Measurements from ENCODE around the gene TMEM151B. TPM values are rescaled to one million over a fixed set of nuclear protein-coding genes. Genes with fewer than 3 reads are reported as not detected.

Gene TMEM151B
- total RNA-seq, 1 experiment from 2014 or later, result not detected

DNA sequence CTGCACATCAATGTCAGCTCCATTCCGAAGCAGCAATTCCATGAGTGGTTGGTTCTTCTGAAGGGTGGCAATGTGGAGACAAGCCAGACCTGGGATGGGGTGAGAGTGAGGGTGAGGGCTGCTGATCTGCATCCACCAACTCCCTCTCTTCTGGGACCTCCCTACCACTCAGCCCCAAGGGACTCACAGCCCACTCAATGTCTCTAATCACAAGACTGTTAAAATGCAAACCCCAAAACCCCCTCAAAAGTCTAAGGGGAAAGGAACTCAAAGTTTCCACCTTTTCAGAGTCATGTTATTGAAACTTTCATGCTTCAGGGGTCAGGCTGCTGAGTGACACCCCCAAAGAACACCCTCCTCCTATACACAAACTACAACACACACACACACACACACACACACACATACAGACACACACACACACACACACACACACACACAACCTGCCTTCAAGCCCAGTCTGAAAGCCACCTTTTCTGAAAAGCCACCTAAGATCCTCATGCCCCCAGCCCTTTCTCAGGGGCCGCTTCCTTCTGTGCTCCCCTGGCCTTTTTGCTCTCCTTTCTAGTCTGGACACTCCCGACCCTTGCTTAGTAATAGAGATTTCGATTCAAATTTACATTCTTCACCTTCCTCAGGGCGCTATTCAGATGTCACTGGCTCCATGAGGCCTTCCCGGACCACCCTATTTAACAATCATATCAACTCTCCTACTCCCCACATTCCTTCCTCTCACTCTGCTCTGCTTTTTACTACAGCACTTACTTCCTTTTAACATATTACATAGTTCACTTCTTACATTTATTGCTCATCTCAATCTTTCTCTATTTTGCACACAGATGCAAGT lies 9.6 kb upstream of the TMEM151B start:
- ChIA-PET RAD21 (ENCODE audit: low non-redundant PET in 1 of 2, low total read pairs in 2 of 2, uncharacterized antibody in 2 of 2, unreplicated experiment in 2 of 2) (no interaction called here), POLR2A (no interaction called here)
- intact Hi-C loops (cut with micrococcal nuclease), result no loop called here

DNA sequence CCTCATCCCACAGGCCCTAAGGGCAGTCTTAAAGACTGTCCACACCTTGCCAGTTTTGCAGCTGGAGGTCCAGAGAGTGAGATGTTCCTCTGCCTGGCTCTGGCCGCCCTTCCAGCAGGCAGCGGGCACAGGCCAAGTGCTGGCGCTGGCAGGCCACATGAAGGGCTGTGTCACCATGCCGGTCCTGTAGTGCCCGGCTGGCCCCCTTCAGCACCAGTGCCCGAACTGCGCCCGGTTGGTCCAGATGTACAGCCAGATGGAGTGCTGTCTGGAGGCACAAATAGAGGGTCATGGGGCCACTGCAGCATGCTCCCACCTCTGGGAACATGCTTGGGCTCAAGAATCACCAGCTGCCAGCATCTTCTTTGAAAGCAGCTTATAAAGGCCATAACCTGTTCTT lies 8.7 kb upstream of the TMEM151B start:
- Histone ChIP-seq H3K36me3 (ENCODE audit: control insufficient read depth in 1 of 2, insufficient read depth in 2 of 2, low read length in 2 of 2) (peaks cover 4 to 10% of the 10 kb centered on the region in 2 experiments; a peak in 2 of 4 replicates), H3K27me3 (ENCODE audit: insufficient read depth, low read length) (no peaks in the 10 kb centered on the region), H2AFZ (ENCODE audit: low read depth, low read length, poor library complexity, severe bottlenecking) (no peak overlapping the region), H3K9me3 (ENCODE audit: control insufficient read depth in 1 of 2, insufficient read depth in 1 of 2, low read depth in 1 of 2, low read length in 2 of 2) (no peaks in the 10 kb centered on the region), H3K4me1 (ENCODE audit: control insufficient read depth in 1 of 2, insufficient read depth in 2 of 2, low read length in 2 of 2) (peaks cover 7 to 33% of the 10 kb centered on the region in 2 experiments), H3K9me2 (ENCODE audit: insufficient read depth) (no peaks in the 10 kb centered on the region), H4K20me1 (ENCODE audit: insufficient read depth) (no peaks in the 10 kb centered on the region), H3K27ac (ENCODE audit: low read depth, low read length) (no peak overlapping the region), H3K4me2 (ENCODE audit: low read length) (no peak overlapping the region), H3K9ac (ENCODE audit: low read length) (no peak overlapping the region), H3K79me2 (ENCODE audit: insufficient read depth, low read length) (peaks cover 31% of the 10 kb centered on the region), H3K4me3 (replicated peaks in 1 of 2; ENCODE audit: low read depth in 1 of 2, low read length in 2 of 2) (no peak overlapping the region)
- ChIA-PET CTCF (no interaction called here), POLR2A (no interaction called here), RAD21 (ENCODE audit: low non-redundant PET in 1 of 2, low total read pairs in 2 of 2, uncharacterized antibody in 2 of 2, unreplicated experiment in 2 of 2) (no interaction called here)
- TF ChIP-seq CBX3 (IDR thresholded peaks at IDR 0.05; ENCODE audit: low read depth) (no peak), SIN3A (IDR thresholded peaks at IDR 0.05; ENCODE audit: low read depth) (no peak), YY1 (IDR thresholded peaks at IDR 0.05; ENCODE audit: extremely low read depth, insufficient replicate concordance, low read depth, low read length) (no peak), CEBPB (IDR thresholded peaks at IDR 0.05; ENCODE audit: low read depth) (no peak), POLR2AphosphoS5 (IDR thresholded peaks at IDR 0.05; ENCODE audit: low read depth, low read length) (no peak), FOSL1 (IDR thresholded peaks at IDR 0.05; ENCODE audit: low read depth) (no peak)
- TF ChIP-seq, protein P1, sequence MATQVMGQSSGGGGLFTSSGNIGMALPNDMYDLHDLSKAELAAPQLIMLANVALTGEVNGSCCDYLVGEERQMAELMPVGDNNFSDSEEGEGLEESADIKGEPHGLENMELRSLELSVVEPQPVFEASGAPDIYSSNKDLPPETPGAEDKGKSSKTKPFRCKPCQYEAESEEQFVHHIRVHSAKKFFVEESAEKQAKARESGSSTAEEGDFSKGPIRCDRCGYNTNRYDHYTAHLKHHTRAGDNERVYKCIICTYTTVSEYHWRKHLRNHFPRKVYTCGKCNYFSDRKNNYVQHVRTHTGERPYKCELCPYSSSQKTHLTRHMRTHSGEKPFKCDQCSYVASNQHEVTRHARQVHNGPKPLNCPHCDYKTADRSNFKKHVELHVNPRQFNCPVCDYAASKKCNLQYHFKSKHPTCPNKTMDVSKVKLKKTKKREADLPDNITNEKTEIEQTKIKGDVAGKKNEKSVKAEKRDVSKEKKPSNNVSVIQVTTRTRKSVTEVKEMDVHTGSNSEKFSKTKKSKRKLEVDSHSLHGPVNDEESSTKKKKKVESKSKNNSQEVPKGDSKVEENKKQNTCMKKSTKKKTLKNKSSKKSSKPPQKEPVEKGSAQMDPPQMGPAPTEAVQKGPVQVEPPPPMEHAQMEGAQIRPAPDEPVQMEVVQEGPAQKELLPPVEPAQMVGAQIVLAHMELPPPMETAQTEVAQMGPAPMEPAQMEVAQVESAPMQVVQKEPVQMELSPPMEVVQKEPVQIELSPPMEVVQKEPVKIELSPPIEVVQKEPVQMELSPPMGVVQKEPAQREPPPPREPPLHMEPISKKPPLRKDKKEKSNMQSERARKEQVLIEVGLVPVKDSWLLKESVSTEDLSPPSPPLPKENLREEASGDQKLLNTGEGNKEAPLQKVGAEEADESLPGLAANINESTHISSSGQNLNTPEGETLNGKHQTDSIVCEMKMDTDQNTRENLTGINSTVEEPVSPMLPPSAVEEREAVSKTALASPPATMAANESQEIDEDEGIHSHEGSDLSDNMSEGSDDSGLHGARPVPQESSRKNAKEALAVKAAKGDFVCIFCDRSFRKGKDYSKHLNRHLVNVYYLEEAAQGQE (IDR thresholded peaks at IDR 0.05; ENCODE audit: low read depth), result no peak
- BruUV-seq (replicated peaks), result no TSS peak
- intact Hi-C loops (cut with micrococcal nuclease), result no loop called here
- DNase-seq (ENCODE audit: low read depth, low spot score) (no peak), ATAC-seq (no peak)

More for the DNA sequence above, 9.6 kb upstream of the TMEM151B start:
- no peak overlapping the region for H3K9ac ChIP-seq (ENCODE audit: low read length)
- no peak overlapping the region for H3K4me3 ChIP-seq (replicated peaks in 1 of 2; ENCODE audit: low read depth in 1 of 2, low read length in 2 of 2)
- TF ChIP-seq EGR1 (IDR thresholded peaks at IDR 0.05; ENCODE audit: low read depth) (no peak), FOSL1 (IDR thresholded peaks at IDR 0.05; ENCODE audit: low read depth) (no peak), SP1 (IDR thresholded peaks at IDR 0.05; ENCODE audit: low read depth) (no peak), POLR2AphosphoS5 (IDR thresholded peaks at IDR 0.05; ENCODE audit: low read depth, low read length) (no peak), TCF7L2 (IDR thresholded peaks at IDR 0.05; ENCODE audit: borderline replicate concordance, extremely low read depth, insufficient read depth, insufficient read length) (no peak), SIN3A (IDR thresholded peaks at IDR 0.05; ENCODE audit: low read depth) (no peak), SRF (IDR thresholded peaks at IDR 0.05; ENCODE audit: low read depth) (no peak), RAD21 (IDR thresholded peaks at IDR 0.05; ENCODE audit: low read depth) (no peak), JUND (IDR thresholded peaks at IDR 0.05) (no peak), POLR2A (IDR thresholded peaks at IDR 0.05; ENCODE audit: borderline replicate concordance, extremely low read depth, insufficient read depth, insufficient read length) (no peak)
- TF ChIP-seq, protein P2, sequence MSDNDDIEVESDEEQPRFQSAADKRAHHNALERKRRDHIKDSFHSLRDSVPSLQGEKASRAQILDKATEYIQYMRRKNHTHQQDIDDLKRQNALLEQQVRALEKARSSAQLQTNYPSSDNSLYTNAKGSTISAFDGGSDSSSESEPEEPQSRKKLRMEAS (IDR thresholded peaks at IDR 0.05), result no peak
- H3K79me2 ChIP-seq (ENCODE audit: insufficient read depth, low read length), result peaks cover 36% of the 10 kb centered on the region
- H3K9me2 ChIP-seq (ENCODE audit: insufficient read depth), result no peaks in the 10 kb centered on the region
- H3K9me3 ChIP-seq (ENCODE audit: control insufficient read depth in 1 of 2, insufficient read depth in 1 of 2, low read depth in 1 of 2, low read length in 2 of 2), result no peaks in the 10 kb centered on the region
- no peaks in the 10 kb centered on the region for H3K27me3 ChIP-seq (ENCODE audit: insufficient read depth, low read length)
- no peak overlapping the region for H3K4me2 ChIP-seq (ENCODE audit: low read length)
- CTCF ChIA-PET, result no interaction called here
- peaks cover 10 to 39% of the 10 kb centered on the region in 2 experiments for H3K4me1 ChIP-seq (ENCODE audit: control insufficient read depth in 1 of 2, insufficient read depth in 2 of 2, low read length in 2 of 2)
- BruUV-seq (replicated peaks), result no TSS peak
- peaks cover 2% of the 10 kb centered on the region; the same call in 1 of the 2 replicates for H4K20me1 ChIP-seq (ENCODE audit: insufficient read depth)
- ATAC-seq (no peak), DNase-seq (ENCODE audit: low read depth, low spot score) (no peak)
- H3K36me3 ChIP-seq (ENCODE audit: control insufficient read depth in 1 of 2, insufficient read depth in 2 of 2, low read length in 2 of 2), result peaks cover 4 to 10% of the 10 kb centered on the region in 2 experiments; a peak in 2 of 4 replicates
- no peak overlapping the region for H2AFZ ChIP-seq (ENCODE audit: low read depth, low read length, poor library complexity, severe bottlenecking)
- no peak overlapping the region for H3K27ac ChIP-seq (ENCODE audit: low read depth, low read length)

Data from HCT116 (cell line).